GM18861 (cell line): ENCODE measurements around the gene ZNF143.
A peak's percentile ranks its signal among the peaks of the same experiment; 100 is the strongest.
"Not testable (repeated sequence)": the region's sequence is repeated elsewhere in the genome, so short reads cannot be mapped to it uniquely, and the experiment has no call there.

Experiments used
- ATAC-seq: cut with Tn5 transposase; IDR thresholded peaks from one replicate; pipeline ENCODE4 v1.9.1; 2021; ENCODE audit not compliant: unreplicated experiment

ZNF143 gene

DNA sequence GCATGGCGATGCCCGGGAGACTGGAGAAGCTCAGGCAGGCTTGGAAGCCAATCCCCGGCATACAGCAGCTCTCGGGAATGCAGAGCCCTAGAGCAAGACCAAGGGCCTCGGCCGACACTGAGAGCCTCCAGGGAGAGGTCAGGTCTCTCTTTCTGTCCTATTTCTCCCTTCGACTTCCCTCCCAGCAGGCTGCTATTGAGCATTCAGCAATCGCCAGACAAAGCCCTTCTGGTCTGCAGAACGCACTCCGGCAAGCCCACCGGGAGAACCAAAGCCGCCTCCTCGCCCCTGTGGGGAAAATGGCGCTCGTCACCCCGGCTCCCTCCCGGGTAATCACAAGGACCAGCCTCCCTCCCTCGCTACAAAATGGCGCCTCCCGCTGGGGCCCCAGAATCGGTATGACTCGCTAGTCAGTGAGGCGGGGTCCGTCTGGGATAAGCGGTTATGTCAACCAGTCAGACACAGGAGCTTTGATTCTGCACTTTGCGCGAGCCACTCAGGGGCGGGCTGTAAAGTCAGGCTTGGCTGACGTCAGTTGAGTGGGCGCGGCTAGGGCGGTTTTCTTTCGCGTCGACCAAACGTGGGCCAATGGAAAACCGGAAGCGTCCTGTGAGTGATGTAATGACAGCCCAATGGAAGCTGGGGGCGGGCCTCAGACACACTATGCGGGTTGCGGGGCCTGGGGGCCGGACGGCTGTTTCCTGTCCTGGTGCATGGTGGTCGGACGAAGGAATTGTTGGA, at the start of gene ZNF143:
TSS of gene ZNF143 (plus strand) at position 691 of the 741 bp plus-strand sequence. CDS start 10,297 bp downstream, outside the sequence.
- peak; percentile 78 for ATAC-seq

DNA sequence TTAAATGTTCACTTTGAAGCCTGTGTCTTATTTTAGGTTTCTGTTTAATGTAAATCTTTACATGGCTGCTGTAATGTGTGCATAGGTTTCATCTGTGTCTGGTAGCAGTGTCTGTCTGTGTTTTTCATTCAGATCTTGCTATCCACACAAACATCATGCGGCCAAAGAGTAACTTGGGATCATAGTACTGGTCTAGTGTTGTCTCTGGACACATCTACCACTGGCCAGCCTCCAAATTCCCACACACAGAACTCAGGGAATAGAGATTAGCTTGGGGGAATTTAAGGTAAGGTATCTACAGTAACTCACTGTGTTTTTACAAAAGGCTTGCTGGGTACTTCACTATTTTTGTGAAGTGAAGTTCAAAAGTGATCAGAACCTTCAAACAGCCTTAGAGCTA, 32.1 kb upstream of the ZNF143 start:
- ATAC-seq, result no peak

DNA sequence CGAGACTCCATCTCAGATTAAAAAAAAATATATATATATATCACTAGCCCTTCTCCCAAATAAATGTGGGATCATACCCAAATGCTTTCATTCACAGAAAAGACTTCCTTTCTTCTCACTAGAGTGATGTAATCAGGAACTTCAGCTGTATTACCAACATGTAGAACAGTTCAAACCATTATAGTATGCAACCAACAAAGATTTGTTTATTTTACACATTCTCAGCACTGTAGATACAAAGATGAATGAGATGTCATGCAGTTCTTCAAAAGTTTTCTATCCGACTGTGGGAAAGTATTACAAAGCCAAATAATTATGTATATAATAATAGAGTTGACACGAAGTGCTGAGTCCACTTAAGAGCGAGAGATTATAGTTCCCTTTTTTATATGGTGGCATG, 22.2 kb upstream of the ZNF143 start:
- no peak for ATAC-seq

DNA sequence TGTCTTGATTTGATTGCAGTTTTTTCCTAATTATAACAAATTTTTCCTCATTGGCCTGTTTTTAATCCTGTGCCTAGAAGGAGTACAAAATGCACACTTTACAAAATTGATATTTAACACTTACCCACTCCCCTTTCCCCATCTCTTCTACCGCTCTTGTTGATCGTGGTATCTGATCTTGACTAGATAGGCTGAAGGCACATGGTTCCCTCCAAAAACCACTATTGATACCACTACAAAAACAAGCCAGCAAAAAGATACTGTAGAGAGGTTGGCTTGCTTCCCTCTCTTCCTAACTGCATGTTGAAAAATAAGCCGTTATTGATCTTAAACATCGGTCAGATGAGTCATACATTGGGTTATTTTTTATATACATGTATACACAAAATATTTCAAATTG, 14.6 kb upstream of the ZNF143 start:
- no peak for ATAC-seq

DNA sequence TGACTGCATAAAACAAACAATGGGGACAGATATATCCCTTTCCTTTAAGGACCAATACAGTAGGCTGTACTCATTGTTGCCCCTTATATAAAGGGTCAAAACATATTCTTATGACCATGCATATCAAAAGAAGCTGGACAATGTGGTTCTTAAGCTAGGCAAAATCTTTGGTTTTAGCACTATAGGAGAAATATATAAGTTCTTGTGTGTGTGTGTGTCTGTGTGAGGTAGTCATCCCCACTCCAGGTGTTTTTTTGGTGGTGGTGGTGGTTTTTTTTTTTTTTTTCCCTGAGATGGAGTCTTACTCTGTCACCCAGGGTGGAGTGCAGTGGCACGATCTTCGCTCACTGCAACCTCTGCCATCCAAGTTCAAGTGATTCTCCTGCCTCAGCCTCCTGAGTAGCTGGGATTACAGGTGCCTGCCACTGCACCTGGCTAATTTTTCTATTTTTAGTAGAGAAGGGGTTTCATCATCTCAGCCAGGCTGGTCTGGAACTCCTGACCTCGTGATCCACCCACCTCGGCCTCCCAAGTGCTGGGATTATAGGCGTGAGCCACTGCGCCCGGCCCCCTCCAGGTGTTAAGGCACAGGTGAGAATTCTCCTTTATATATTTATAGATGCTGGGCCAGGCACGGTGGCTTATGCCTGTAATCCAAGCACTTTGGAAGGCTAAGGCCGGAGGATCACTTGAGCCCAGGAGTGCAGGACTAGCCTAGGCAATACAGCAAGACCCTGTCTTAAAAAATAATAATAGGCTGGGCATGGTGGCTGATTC, 12.0 kb upstream of the ZNF143 start:
- ATAC-seq, result no peak

DNA sequence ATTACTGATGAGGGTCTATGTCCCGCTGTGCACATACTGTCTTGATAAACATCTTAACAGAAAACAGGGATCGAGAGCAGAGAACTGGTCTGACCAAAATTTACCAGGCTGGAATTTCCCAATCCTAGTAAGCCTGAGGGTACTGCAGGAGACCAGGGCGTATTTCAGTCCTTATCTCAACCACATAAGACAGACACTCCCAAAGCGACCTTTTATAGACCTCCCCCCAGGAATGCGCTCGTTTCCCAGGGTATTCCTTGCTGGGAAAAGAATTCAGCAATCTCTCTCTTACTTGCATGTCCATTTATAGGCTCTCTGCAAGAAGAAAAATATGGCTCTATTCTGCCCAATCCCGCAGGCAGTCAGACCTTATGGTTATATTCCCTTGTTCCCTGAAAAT, 8.8 kb upstream of the ZNF143 start:
- ATAC-seq, result not testable (repeated sequence)

DNA sequence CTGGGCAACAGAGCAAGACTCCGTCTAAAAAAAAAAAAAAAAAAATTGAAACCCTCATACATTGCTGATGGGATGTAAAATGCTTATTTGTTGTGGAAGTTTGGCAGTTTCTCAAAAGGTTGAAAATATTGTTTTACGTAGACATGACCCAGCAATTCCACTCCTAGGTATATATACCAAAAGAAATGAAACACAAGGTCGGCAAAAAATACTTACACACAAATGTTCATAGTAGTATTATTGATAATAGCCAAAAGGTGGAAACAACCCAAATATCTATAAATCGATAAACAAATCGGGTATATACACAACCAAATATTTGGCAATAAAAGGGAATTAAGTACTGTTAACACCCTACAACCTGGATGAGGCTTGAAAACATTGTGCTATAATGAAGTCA, 5.1 kb upstream of the ZNF143 start:
- ATAC-seq, result no peak

DNA sequence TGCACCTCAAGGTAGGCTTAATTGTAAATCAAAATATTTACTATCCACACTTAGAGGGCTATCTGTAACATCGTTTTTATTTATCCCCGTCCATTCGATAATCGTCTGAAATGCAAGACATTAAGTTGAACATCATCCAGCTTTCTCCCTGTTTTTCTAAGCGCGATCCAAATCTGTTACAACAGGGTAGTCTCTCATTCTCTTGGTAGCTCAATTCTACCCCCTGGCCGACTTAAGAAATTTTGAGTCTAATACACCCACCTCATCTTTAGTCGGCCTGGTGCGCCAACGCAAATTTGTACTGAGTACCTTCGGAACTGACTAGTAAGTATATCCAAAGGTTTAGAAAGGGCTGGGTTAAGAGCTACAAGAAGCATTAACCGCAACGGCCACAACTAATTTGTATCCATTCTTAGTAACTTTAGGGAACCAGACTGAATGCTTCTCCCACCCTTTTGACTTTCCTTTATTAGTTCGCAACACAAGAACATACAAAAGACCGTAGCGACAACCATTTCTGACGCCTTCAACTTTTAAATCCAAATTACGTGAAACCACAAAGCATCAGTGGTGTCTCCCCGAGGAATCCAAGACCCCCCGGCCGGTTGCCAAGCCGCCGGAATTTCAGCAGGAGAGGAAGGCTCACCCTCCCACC, 1.0 kb upstream of the ZNF143 start:
- ATAC-seq, result no peak

DNA sequence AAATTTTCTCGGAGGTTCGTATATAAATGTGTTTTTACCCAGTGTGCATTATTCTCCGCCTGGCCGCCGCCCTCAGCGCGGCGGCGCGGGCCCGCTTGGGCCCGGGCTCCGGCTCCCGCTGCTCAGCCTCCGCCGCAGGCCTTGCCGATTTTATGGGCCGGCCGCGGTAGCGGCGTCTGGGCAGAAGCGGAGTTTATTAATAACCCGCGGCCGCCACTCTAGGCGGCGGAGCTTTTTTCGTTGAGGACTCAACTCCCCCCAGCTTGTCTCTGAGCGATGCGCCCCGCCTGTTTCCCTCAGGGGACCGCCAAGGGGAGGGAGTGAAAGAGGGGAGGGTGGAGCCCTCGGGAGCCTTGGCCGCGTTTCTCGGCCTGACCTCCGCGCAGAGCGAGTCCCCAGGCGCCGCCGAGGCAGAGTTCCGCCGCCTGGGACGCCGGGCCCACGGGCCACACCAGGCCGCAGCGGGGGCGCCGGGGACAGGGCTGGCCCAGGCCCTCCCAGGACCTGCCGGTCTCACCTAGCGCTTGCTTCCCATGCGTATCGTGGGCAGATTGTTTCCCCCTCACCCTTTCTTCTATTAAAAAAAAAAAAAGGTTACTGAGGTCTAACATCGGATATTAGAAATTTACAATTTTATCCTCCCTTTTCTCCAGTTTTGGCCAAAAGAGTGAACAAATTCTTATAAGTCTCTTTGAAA, 399 bp downstream of the ZNF143 start:
- peak; percentile 39 for ATAC-seq

DNA sequence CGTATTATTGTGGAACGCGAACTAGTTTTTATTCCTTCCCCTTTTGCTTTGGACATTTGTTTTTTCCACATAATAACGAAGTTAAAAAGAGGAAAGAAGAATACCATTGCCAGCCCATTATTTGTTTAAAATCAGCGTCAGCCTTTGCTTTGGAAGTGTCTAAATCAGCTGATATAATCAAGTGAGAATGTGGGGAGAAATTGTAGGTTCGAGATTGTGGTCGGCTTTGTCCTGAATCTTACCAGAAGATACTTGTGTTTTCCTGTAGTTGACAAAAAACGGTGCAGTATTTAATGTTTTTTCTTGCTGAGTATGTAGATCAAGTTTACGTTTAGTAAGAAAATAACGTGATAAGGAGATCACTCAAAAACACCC, 935 bp downstream of the ZNF143 start:
- no peak for ATAC-seq

DNA sequence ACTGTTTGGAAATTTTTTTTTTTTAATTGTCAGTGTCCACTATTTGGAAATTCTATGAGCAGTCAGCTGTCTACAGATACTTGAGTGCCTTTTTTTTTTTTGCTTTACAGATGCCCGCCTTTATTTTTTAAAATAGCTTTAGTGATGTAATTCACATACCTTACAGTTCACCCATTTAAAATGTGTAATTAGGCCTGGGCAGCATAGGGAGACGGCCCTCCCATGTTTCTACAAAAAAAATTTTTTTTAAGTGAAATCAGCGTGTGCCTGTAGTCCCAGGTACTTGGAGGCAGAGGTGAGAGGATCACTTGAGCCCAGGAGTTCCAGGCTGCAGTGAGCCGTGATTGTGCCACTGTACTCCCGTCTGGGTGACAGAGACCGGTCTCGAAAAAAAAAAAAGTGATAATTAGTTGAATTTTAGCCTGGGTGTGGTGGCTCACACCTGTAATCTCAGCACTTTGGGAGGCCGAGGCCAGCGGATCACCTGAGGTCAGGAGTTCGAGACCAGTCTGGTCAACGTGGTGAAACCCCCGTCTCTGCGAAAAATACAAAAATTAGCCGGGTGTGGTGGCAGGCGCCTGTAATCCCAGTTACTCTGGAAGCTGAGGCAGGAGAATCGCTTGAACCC, 1.5 kb downstream of the ZNF143 start:
- no peak for ATAC-seq

DNA sequence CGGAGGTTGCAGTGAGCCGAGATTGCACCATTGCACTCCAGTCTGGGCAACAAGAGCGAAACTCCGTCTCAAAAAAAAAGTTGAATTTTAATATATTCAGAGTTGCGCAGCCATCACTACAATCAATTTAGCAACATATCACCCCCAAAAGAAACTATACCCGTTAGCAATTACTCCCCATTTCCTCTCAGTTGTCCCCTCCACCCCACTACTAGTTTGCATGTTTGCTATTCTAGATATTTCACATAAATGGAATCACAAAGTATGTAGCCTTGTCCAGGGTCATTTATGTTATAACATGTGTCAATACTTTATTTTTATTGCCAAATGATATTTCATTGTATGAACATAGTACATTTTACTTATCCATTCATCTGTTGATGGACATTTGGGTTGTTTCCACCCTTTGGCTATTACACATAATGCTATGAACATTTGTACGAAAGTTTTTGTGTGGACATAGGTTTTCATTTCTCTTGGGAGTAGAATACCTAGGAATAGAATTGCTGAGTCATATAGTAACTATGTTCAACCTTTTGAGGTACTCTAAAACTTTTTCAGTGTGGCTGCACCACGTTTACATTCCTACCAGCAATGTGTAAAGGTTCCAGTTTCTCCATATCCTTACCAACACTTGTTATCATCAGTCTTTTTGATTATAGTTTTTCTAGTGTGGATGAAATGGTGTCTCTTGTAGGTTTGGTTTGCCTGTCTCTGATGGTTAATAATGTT, 2.2 kb downstream of the ZNF143 start:
- ATAC-seq, result no peak

DNA sequence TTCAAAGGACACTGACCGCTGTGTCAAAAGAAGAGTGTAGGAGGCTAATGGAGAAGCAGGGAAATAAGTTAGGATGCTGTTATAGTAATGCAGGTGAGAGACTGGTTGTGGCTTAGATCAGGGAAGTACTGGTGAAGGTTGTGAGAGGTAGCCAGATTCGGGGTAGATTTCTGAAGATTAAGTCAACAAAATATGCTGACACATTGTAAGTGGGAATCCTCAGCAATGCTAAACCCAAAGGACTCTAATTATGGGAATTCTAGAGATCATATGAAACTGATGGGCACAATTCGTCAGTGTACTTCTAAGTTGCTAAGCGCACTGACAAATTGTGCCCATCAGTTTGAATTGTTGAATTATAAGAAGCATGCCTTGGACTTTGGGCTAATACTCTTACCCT, 10.0 kb downstream of the ZNF143 start:
- ATAC-seq, result no peak

DNA sequence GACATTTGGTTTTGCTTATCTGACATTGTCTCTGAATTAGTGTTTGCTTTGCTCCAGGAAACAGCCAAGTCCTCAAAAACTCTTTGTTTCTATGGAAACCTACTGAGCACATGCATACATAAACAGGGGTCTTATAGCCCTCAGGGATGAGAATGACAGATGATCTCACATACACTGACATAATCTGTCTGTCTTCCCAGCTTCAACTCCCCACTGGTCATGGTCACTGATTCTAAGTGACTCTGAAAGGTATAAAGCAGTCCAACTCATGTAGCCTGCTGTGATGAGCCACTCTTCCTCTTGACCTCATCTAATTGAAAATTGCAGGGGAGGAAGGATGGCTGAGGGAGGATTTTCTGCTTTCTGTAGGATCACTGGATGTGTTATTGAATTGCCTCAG, 12.6 kb downstream of the ZNF143 start:
- no peak for ATAC-seq

DNA sequence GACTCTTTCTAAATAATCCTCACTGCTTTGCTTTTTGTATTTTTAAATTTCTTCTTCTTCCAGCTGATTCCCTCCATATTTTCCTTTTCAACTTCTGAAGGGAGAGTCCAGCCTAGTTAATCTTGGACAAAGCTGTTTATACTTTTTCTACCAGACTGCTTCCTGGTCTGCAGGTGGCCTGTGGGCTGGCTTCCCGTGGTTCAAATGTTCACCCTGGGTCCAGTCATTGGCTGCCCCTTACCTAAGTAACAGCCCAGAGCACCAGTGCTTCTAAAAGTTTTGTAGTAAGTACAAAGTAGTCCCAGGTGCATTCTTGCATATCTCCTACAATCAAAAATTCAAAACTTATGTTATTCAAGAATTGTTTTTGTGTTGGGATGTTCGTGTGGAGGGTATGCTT, 19.1 kb downstream of the ZNF143 start:
- no peak for ATAC-seq

DNA sequence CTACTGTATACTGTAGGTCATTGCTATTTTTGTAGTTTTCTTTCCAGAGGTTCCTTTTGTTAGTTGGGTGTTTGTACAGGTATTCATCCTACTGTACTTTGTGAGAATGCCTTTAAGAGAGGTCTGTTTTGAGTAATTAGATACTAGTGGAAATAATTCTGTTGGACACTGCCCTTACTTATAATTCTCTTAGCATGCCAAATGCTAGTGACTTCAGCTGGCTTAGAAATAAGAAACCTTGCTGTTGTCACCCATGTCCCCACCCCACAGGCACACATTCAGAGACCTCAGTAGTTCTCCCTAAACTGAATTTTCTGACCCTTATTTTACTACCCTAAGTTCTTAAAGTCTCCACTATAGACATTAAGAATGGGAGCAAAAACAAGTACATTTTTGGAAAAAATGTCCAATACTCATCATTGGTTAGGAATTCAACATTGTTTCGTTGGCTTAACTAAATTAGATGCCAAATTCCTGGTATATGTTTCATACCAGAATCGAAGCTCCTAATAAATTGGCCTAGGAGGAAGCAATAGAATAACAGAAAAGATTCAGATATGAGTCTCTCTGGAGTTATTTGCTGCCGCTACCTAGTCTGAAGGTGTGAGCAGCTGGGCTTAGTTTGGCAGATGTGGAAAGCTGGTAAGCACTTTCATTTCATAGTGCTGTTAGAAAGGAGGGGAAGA, 28.4 kb downstream of the ZNF143 start:
- ATAC-seq, result no peak

DNA sequence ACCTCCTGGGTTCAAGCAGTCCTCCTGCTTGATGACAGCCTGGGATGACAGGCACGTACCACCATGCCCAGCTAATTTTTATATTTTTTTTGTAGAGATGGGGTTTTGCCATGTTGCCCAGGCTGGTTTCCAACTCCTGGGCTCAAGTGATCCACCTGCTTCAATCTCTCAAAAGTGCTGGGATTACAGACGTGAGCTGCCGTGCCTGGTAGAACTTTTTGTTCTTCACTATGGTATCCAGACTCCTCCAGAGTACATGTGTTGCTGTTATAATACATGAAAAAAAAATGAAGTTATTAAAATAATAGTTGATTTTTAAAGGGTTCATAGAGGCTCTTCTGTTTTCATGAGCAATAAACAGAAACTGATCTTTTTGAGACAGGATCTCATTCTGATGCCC, 29.6 kb downstream of the ZNF143 start:
- ATAC-seq, result no peak

DNA sequence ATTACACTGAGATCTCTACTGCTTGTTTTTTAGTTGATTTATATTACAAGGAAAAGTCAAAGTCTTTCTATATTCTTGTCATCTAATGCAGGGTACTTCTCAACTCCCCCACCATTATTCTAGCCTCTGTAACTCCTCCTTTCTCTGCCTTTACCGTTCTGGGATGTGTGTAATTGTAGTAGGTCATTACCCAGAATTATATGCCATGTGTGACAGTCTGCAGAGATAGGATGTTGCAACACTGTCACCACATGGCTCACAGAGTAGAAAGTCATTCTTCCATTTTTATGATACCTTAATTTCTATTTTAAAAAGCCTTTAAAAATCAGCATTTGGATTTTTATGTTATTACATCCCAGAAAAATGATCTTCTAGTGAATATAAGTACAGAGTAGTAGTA, 32.7 kb downstream of the ZNF143 start:
- ATAC-seq, result no peak

DNA sequence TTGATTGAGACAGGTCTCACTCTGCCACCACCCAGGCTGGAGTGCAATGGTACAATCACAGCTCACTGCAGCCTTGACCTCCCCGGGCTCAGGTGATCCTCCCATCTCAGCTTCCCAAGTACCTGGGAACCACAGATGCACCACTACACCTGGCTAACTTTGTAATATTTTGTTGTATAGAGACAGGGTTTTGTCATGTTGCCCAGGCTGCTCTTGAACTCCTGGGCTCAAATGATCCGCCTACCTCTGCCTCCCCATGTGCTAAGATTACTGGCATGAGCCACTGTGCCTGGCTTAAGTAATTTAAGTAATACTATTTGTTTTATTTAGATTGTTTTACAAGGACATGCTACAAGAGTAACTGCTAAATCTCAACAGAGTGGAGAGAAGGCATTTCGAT, 33.5 kb downstream of the ZNF143 start:
- no peak for ATAC-seq
